ENCODE measurements around the gene SLC16A9. TPM values are rescaled to one million over a fixed set of nuclear protein-coding genes. Genes with fewer than 3 reads are reported as not detected.

SLC16A9 gene
- total RNA-seq, 1 experiment from 2014 or later = 4.1 TPM

DNA sequence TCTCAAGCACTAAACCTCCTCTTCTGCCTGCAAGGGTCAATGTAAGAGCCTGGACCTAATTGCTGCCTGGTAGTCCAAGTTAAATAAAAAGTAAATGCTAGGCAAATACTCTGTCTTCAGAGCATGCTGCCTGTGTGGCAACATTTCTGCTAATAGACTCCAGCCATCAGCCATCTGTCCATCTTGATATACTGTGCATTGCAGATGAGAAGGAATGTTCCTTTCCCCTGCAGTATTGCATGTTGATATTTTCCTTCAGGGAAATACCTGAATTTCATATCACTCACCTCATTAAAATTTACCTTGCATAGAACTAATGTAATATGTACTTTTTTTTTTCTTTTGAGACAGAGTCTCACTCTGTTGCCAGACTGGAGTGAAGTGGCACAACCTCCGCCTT, 87.9 kb downstream of the SLC16A9 start:
- Histone ChIP-seq H3K56ac (ENCODE audit: insufficient read length, low read depth, low read length) (no peak overlapping the region), H3K9me3 (ENCODE audit: control insufficient read depth, low read depth, low read length) (no peaks in the 10 kb centered on the region), H2BK20ac (ENCODE audit: low read depth, low read length, poor library complexity, severe bottlenecking) (no peak overlapping the region), H2BK12ac (ENCODE audit: insufficient read length, low read depth, low read length) (no peak overlapping the region), H4K5ac (ENCODE audit: insufficient read length, low read depth, low read length) (no peak overlapping the region), H3K27me3 (ENCODE audit: insufficient read depth, low read length) (no peaks in the 10 kb centered on the region), H3K4me1 (ENCODE audit: insufficient read depth, low read length) (no peaks in the 10 kb centered on the region), H4K91ac (ENCODE audit: insufficient read length, low read depth, low read length) (no peak overlapping the region), H3K79me1 (ENCODE audit: insufficient read depth, low read depth, low read length, poor library complexity, severe bottlenecking) (no peaks in the 10 kb centered on the region), H3T11ph (ENCODE audit: low read length) (no peak overlapping the region), H4K20me1 (ENCODE audit: control insufficient read depth, insufficient read depth, insufficient read length) (no peaks in the 10 kb centered on the region), H3K4me2 (ENCODE audit: insufficient read depth, insufficient read length, low read length) (no peak overlapping the region), H2BK15ac (ENCODE audit: low read depth, low read length) (no peak overlapping the region), H3K18ac (ENCODE audit: insufficient read length, low read depth, low read length) (no peak overlapping the region), H3K9ac (ENCODE audit: extremely low read depth, insufficient read length, low read length) (no peak overlapping the region), H3K4ac (ENCODE audit: low read depth, low read length) (no peak overlapping the region), H3K23me2 (ENCODE audit: insufficient read length, low read depth, low read length, poor library complexity, severe bottlenecking) (peaks cover 3% of the 10 kb centered on the region), H2AFZ (ENCODE audit: low read length) (no peak overlapping the region), H2BK120ac (ENCODE audit: low read depth, low read length, poor library complexity, severe bottlenecking) (no peak overlapping the region), H2AK5ac (ENCODE audit: insufficient read length, low read length) (no peak overlapping the region), H3K23ac (ENCODE audit: insufficient read length, low read depth, low read length) (no peak overlapping the region), H3K14ac (ENCODE audit: insufficient read depth, low read length) (no peak overlapping the region), H2BK5ac (ENCODE audit: insufficient read length, low read length) (no peak overlapping the region), H3K79me2 (ENCODE audit: insufficient read depth, low read length) (no peaks in the 10 kb centered on the region), H4K8ac (replicated peaks; ENCODE audit: insufficient read length, low read depth, low read length) (no peak overlapping the region), H3K27ac (ENCODE audit: insufficient read length, low read depth, low read length) (no peak overlapping the region)
- H3K9me3 Mint-ChIP-seq = peaks cover 0 to 3% of the 10 kb centered on the region in 2 experiments; a peak in 2 of 5 replicates
- TF ChIP-seq, protein P1, sequence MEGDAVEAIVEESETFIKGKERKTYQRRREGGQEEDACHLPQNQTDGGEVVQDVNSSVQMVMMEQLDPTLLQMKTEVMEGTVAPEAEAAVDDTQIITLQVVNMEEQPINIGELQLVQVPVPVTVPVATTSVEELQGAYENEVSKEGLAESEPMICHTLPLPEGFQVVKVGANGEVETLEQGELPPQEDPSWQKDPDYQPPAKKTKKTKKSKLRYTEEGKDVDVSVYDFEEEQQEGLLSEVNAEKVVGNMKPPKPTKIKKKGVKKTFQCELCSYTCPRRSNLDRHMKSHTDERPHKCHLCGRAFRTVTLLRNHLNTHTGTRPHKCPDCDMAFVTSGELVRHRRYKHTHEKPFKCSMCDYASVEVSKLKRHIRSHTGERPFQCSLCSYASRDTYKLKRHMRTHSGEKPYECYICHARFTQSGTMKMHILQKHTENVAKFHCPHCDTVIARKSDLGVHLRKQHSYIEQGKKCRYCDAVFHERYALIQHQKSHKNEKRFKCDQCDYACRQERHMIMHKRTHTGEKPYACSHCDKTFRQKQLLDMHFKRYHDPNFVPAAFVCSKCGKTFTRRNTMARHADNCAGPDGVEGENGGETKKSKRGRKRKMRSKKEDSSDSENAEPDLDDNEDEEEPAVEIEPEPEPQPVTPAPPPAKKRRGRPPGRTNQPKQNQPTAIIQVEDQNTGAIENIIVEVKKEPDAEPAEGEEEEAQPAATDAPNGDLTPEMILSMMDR (conservative IDR thresholded peaks at IDR 0.05) = no peak
- H3K27ac Mint-ChIP-seq = no peak overlapping the region
- H3K36me3 Mint-ChIP-seq (ENCODE audit: insufficient read depth in 1 of 3, low read depth in 3 of 3) = no peaks in the 10 kb centered on the region
- WGBS (ENCODE audit: extremely low coverage, insufficient read length, low lambda C conversion rate) = no CpG with 5 or more reads among the region's 1 CpG
- H3K4me1 Mint-ChIP-seq = peaks cover 17 to 22% of the 10 kb centered on the region in 2 experiments
- no peak overlapping the region for H3K4me3 Mint-ChIP-seq
- H3K27me3 Mint-ChIP-seq (ENCODE audit: low read depth) = no peaks in the 10 kb centered on the region
- DNase-seq = no peak

Measured in H9 (cell line).